GM21447 (cell line): ENCODE data around the gene TSPAN17.

ENCODE experiments used
- ATAC-seq: cut with Tn5 transposase; IDR thresholded peaks from one replicate; pipeline ENCODE4 v1.9.1; 2021; ENCODE audit not compliant: unreplicated experiment

TSPAN17 gene

DNA sequence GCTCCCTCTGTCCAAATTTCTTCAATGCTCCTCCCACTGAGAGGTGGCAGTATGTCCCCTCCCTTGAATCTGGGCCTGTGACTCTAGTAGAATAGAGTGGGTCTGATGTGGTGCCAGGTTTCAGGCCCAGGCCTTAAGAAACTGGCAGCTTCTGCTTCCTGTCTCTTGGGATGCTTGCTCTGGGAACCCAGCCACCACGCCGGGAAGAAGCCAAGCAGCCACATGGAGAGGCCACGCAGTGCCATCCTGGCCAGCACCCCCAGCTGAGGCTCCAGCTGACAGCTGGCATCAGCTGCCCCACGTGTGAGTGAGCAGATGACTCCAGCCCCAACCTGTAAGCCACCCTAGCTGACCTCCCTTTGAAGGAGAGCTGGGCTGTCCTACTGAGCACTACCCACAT is 7.3 kb upstream of the TSPAN17 start:
- no peak for ATAC-seq

- no peak for ATAC-seq
These were observed 6.7 kb upstream of the TSPAN17 start for GRCh38 chr5:176640616-176641015.

DNA sequence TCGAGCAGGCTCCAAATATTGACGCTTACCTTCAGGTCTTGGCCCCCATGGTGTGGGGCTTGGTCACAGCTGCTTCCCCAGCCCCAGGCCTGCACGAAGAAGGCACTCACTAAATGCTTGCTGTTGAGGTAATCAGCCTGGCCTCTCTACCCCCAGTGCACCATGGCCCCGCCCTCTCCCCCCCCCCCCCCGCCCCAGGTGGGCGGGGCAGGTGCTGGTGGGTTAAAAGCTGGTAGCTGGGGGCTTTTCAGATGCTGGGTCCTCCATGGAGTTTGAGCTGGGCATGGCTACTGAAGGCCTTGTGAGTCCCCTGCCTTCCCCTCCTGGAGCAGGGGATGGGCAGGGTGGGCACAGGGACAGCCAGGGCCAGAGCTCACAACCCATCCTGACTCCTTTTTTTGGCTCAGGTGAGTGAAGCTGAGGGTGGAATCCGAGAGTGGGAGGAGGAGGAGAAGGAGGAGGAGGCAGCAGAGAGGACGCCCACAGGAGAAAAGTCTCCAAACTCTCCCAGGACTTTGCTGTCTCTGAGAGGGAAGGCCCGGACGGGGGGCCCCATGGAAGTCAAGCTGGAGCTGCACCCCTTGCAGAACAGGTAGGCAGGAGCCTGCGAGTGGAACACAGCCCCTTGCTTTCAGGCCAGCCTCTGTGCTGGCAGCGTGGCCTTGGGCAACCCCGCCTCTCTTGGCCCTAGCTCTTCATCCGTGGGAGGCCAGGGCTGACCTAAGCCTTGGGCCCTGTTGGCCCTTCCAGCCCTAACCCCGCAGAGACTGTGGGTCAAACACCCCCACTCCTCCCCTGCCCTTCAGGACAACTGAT is 4.4 kb upstream of the TSPAN17 start:
- ATAC-seq: no peak

GRCh38 chr5:176643491-176644219 is 3.6 kb upstream of the TSPAN17 start:
- ATAC-seq: no peak

GRCh38 chr5:176644294-176644693 is 3.0 kb upstream of the TSPAN17 start:
- ATAC-seq: no peak

- no peak for ATAC-seq
These were observed 2.2 kb upstream of the TSPAN17 start for GRCh38 chr5:176644878-176645670.

GRCh38 chr5:176646049-176646706 is 1.1 kb upstream of the TSPAN17 start:
- ATAC-seq: no peak

DNA sequence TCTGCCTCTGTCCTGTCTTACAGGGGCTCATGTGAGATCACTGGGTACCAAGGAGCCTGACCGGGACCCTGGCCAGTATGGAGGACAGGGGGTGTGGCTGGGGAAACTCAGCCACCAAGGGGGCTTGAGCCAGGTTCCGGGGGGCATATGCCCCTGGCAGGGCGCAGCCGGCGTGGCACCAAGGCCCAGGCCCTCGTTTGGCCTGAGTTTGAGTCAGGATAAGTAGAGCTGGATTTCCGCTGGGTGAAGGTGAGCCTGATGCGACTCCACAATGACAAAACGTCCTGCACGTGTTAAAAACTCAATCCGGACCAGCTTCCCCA is 616 bp upstream of the TSPAN17 start:
- ATAC-seq: no peak

DNA sequence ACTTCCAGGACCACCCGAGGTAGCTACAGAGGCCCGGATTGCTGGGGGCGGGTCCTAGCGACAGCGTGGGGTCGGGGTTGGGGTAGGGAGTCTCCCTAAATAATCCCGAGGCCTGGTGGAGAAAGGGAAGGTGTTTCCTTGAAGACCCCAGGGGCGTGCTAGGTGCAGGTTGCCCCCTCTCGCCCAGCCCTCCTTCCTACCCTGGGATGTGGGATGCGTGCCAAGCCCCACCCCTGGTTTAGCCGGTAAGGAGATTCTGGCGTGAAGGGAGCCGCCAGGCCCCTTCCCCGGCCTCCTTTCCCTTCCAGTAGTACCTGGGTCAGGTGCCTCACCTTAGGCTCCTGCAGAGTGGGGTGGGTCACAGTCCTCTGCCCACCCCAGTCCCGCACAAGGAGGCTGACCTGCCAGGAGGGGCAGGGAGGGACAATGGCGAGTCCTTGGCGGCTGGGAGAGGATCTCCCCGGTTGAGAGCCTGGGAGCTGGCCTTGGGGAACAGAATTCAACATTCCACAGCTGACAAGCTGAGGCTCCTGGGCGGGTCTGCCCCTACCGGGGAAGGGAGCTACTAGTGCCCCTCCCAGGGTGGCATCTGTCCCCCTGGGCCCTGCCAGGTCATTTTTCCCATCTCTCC is 674 bp downstream of the TSPAN17 start:
- ATAC-seq: no peak

DNA sequence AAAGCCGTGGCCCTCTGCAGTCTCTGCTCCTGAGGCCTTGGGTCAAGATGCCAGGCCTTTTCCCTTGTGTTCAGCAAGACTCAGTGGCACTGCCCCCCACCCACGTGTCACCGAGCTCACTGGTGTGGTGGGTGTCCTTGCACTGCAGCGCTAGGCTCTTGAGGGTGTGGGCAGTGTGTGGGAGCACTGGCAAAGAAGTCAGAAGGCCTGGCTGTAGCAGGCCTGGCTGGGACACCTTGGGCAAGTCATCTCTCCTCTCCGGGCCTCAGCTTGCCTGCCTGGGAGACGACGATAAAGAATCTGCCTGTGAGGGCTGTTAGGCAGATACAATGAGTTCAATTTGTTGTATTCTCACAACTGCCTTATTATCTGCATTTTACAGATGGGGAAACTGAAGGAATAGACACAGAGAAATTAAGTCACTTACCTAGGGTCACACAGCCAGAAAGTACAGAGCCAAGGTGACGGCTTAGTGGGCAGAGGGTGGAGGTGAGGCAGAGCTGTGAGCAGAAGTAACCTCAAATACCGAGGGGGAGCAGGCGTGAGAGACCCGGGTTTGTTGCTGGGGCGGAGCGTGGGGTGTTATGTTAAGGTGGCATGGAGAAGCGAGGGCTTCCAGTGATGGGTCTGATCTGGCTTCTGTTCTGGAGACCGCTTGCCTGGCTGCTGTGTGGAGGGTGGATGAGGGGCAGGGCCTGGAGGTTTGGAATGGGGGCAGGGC is 1.4 kb downstream of the TSPAN17 start:
- ATAC-seq: no peak

GRCh38 chr5:176650354-176650884 is 3.1 kb downstream of the TSPAN17 start:
- ATAC-seq: no peak

GRCh38 chr5:176651472-176651980 is 4.2 kb downstream of the TSPAN17 start:
- no peak for ATAC-seq

GRCh38 chr5:176652136-176652535 is 4.9 kb downstream of the TSPAN17 start:
- no peak for ATAC-seq

DNA sequence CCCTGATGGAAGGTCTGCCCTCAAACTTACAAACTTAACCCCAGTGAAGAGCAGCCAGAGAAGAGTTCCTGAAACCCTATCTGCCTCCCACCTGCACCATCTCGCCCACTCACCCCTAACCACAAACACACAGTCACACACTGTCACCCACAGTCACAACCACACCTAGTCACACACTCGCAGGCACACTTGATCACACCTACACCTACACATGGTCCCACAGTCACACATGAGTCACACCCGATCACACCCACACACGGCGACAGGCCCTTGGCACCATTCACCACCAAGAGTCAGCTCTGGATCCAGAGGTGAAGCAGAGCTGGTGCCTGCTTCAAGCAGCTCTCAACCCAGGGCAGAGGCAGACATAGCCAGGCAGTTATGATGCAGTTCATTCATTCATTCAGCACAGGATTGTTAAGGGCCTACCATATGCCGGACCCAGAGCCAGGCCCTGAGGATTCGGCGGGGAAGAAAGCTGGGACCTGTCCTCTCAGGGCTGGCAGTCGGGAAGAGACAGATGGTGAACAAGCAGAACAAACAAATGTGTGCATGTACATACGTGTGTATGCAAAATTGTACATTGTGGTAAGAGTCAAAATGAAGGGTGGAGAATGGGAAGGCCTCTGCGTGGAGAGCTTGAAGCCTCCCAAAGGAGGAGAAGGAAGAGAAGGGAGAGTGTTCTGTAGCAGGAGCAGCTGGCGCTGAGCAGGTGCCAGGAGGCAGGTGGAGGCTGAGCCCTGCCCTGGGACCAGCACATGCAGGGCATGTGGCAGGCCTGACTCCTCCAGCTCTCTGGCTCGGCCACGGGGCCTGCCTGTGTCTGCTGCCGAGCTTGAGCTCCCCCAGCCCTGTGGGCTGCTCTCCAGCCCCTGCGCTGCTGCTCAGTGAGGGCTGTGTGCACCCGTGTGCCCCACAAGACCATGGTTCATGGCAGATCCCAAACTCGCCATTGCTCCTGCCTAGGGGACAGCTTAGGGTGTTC is 6.4 kb downstream of the TSPAN17 start:
- no peak for ATAC-seq

- ATAC-seq: no peak
These were observed 7.6 kb downstream of the TSPAN17 start for GRCh38 chr5:176654856-176655255.

DNA sequence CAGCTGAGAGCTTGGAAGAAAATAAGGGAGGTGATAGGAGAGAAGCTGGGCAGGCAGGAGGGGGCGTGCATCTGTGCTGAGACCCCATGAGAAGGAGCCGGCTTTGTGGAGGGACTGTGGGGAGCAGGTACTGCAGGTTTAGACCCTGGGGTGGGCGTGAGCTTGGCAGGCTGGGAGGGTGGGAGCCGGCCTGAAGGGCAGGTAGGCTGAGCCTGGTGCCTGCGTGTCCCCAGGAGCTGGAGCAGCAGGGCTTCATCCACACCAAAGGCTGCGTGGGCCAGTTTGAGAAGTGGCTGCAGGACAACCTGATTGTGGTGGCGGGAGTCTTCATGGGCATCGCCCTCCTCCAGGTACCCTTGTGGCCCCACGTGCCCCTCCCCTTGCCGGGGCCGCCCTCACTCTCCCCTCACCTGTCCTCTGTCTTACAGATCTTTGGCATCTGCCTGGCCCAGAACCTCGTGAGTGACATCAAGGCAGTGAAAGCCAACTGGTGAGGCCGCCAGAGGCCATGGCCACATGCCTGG is 9.2 kb downstream of the TSPAN17 start:
- ATAC-seq: no peak

DNA sequence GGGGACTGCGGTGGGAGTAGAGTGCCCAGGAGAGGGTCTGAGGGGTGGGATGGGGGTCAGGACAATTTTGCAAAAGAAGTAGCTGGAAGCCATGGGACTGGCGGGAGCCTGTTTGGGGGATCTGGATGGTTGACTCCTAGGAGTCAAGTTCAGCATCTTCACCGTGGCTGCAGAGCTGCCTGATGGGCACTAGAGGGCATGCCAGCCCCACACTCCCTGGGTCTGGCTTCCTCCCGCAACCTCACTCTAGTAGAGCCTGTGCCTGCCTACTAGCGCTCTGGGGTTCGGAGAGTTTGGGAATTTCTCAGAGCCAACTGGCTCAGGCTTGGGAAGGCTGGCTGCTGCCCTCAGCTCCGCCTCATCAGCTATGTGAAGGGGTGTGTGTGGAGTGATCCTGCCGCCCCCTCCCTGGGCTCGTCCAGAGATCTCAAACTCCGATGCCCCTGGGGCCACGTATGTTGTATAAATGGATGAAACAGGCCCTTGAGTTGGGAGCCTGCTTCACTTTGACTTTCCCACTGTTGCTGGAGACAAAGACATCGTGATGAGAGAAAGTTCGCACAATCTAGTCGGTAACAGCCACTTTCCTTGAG is 10.8 kb downstream of the TSPAN17 start:
- peak; percentile 57 for ATAC-seq
